Measurements from ENCODE around the gene DBH. TPM values are rescaled to one million over a fixed set of nuclear protein-coding genes. Genes with fewer than 3 reads are reported as not detected.

Gene DBH
- total and polyA plus RNA-seq, 10 of the 15 experiments (the other 5 are each of a cell fraction or from before 2014, with no cell fraction given), result not detected

DNA sequence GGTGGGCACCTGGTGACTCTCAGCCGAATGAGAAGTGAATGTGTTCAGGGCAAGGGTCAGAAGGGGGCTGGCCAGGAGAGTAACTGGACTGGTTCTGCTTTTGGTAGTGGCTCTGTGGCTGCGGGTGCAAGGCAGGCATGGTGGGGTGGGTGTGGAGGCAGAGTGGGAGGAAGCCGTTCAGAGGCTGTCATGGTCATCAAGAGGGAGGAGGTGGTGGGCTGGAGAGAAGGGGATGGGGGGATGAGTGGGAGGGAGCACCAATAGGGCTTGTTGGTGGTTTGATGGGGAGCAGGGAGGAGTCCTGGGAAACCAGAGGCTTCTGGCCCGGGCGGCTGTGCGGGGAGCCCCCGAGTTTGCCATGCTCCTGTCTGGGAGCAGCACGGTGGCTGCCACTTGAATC lies 40.3 kb upstream of the DBH start (continued):
- TF ChIP-seq REST (IDR thresholded peaks at IDR 0.05; ENCODE audit: low read depth, low read length), result no peak
- TF ChIP-seq BCLAF1 (IDR thresholded peaks at IDR 0.05), result no peak
- no peak for TF ChIP-seq JUNB (IDR thresholded peaks at IDR 0.05)

DNA sequence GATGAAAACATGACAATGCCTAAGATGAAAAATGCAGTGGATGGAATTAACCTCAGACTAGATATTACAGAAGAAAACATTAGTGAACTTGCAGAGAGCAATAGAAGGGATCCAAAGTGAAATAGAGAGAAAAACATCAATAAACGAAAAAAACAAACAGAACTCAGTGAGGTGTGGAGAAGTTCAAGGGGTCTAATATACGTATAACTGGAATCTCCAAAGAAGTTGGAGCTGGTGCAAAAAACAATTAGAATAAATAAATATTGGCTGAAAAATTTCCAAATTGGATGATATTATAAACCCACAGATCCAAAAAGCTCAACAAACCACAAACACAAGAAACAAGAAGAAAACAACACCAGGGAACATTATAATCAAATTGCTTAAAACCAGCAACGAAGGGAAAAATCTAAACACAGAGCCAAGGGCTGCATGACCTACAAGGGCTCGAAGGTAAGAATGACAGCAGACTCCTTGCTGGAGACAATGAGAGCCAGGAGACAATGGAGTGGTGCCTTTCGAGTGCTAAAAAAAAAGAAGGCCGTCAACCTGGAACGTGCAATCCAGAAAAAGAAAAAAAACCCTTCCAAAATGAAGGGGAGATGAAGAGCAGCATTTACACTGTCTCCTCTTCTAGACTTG lies 38.7 kb upstream of the DBH start:
- RAD21 ChIA-PET (ENCODE audit: unreplicated experiment), result no interaction called here
- ATAC-seq (no peak), DNase-seq (ENCODE audit: low read depth, low spot score) (no peak), FAIRE-seq (no peak)
- H3K79me2 ChIP-seq (ENCODE audit: control insufficient read depth, insufficient read depth, low read length), result no peaks in the 10 kb centered on the region
- H2AFZ ChIP-seq (ENCODE audit: control insufficient read depth, low read depth, low read length), result no peak overlapping the region
- intact Hi-C loops (cut with micrococcal nuclease; ENCODE audit: unreplicated experiment), result no loop called here
- POLR2A ChIA-PET, result no interaction called here
- H3K27me3 ChIP-seq (replicated peaks in 1 of 2; ENCODE audit: control insufficient read depth in 2 of 2, insufficient read depth in 2 of 2, low read length in 1 of 2), result no peaks in the 10 kb centered on the region; a peak in 1 of 4 replicates
- H3K4me1 ChIP-seq (ENCODE audit: control insufficient read depth, insufficient read depth, low read length), result no peaks in the 10 kb centered on the region
- BruUV-seq (replicated peaks), result no TSS peak
- no peaks in the 10 kb centered on the region for H4K20me1 ChIP-seq (ENCODE audit: control insufficient read depth, insufficient read depth)
- TF ChIP-seq CBX5 (IDR thresholded peaks at IDR 0.05; ENCODE audit: low read depth) (peak; percentile 98), KDM1A (IDR thresholded peaks at IDR 0.05; ENCODE audit: borderline replicate concordance) (no peak), ZNF24 (IDR thresholded peaks at IDR 0.05) (no peak)
- no peak overlapping the region for H3K27ac ChIP-seq (ENCODE audit: control insufficient read depth, insufficient read depth)
- no peaks in the 10 kb centered on the region for H3K36me3 ChIP-seq (ENCODE audit: control insufficient read depth in 2 of 2, insufficient read depth in 2 of 2, low read length in 1 of 2)
- no peaks in the 10 kb centered on the region; the same call in 1 of the 3 replicates for H3K9me3 ChIP-seq (replicated peaks; ENCODE audit: control insufficient read depth, insufficient read depth, low read length)
- SMC1A ChIA-PET (ENCODE audit: uncharacterized antibody, unreplicated experiment), result interaction anchor here (0.7 kb wide), 1 partner anchor 813 kb away, joined by 3 read pairs; no protein-coding TSS in a partner anchor
- no peak overlapping the region for H3K9ac ChIP-seq (ENCODE audit: control insufficient read depth, insufficient read depth, low read length)
- in situ Hi-C loops (cut with MboI), result no loop called here
- WGBS (ENCODE audit: insufficient coverage, insufficient replicate concordance, low lambda C conversion rate, missing lambda C conversion rate), result 33% methylated on average over 7 of the region's 7 CpGs
- no peak overlapping the region for H3K4me2 ChIP-seq (ENCODE audit: control insufficient read depth, insufficient read depth)
- CTCF ChIA-PET, result no interaction called here
- H3K4me3 ChIP-seq, result no peak overlapping the region
